DLD1 (cell line): ENCODE measurements around the gene PERCC1.

Experiments used
- in situ Hi-C: cut with HindIII; loops from 2 replicates; pipeline ENCODE4 v1.10.0; 2017; ENCODE audit warnings: low sequenced_read_pairs

Gene PERCC1

DNA sequence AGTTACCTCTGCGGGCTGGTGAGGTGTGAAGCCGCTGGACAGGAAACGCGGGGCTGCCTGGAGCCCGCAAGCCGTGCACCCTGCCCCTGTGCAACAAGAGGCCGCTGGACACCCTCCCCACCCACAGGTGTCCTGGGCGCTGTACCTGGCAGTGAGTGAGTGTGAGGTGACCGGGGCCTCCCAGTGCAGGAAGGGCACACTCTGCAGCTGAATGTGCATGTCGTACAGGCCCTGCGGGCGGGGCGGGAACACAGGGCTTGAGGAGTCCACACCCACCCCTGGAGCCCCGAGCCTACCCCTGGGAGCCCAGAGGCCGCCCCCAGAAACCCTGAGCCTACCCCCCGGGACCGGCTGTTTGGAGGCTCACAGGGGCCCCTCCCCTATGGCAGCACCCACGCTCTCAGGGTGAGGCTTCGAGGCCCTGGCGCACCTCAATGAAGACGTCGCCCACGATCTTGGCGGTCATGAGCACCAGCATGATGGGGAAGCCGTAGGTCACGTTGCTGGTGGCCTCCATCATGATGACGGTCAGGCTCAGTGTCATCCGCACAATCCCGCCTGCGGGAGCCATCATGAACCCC, 17.7 kb downstream of the PERCC1 start:
- in situ Hi-C loops: no loop called here

DNA sequence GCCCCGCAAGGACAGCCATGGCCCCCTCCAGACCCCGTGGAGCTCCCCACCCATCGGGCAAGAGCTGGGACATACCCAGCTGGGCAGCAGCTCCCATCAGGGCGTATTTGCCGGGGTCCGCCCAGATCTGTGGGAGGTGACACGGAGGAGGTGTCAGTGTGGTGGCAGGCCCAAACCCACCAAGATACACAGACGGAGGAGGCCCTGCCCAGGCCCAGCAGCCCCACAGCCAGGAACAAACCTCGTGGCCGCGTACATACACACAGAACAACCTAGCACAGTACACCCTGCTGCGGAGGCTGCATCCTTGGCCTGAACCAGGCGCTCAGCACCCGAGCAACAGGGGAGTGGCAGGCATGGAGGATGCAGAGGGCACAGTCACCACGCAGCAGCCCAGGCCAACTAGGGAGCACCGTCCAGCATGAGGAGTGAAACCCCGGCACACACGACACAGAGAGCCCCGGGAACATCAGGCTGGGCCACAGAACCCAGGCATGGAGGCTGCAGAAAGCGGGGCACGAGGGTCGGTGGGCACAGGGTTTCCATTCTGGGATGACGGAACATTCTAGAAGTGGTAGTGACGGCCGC, 18.4 kb downstream of the PERCC1 start:
- in situ Hi-C loops: no loop called here

DNA sequence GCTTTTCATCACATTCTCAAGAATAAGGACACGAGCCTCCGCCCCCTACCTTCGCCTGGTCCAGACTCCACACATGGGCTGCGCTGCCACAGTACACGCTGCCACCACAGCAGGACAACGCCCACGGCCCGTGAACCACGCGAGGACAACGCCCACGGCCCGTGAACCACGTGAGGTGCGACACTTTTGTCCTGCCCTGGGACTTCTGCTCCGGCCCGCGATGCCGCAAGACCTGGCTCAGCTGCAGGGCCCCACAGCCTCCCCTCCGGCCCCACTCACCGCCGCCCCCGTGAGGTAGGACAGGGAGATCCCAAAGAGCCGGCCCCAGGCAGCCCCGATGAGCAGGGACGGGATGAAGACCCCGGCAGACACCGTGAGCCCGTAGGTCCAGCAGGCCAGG, 19.3 kb downstream of the PERCC1 start:
- in situ Hi-C loops: no loop called here

DNA sequence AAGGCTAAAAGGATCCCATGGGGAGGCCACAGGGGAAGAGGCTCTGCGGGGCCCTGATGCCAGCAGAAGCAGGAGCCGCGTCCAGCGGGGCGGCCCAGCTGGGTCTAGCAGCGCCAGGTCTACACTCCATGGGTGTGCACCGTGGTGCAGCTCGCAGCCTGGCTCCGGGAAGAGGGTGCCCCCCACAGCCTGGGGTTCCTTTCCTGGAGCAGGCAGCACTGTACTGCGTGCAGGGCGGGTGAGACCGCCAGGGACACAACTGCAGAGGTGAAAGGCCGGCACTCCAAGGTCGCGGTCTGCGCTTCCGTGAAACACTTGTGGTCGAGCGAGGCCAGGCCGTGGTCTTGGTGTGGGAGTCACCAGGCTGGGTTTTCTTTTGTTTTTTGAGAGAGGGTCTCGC, 20.0 kb downstream of the PERCC1 start:
- in situ Hi-C loops: no loop called here

DNA sequence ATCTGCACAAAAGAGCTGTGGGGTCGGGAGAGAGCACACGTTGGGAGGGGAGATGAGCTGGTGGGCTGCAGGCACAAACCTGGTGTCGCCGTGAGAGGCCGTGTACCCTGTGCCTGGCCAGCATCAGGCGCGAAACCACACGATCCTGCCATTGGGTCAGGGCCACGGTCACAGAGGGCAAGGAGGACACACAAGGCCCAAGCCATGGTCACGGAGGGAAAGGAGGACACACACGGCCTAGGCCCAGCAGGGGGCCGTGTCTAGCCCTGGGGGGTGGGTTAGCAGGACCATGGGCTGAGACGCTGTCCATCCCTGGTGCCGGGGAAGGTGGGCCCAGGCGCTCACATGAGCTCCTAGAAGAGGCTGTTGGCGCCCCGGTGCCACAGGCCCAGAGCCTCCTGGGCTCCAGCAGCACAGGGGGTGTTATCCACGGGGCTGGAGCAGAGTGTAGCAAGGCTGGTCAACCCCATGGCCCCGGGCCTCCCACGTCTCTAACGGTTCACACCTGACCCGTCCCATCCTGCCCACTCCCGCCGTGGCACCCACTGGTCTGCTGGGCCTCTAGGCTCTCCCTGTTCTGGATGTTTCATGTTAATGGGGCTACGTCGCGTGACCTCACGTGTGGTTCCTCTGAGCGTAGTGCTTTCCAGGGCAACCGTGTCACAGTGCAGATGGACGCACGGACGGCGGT, 21.0 kb downstream of the PERCC1 start:
- in situ Hi-C loops: no loop called here

DNA sequence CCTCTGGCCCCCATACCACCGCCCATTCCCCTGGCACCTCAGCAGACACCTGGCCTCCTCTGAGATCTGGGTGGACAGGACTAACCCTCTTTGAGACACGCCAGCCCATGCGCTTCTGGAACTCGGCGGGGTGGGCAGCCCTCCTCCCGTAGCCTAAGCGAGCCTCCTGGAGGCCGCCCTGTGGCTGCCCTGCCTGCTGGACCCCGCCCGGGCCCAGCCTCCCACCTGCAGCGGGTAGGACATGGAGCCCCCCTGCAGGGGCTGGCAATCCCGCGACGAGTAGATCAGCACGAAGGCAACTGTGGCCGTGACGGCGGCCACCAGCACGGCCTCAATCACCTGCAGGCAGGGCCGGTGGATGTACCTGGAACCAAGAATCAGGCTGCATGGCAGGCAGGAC, 21.7 kb downstream of the PERCC1 start:
- in situ Hi-C loops: no loop called here

DNA sequence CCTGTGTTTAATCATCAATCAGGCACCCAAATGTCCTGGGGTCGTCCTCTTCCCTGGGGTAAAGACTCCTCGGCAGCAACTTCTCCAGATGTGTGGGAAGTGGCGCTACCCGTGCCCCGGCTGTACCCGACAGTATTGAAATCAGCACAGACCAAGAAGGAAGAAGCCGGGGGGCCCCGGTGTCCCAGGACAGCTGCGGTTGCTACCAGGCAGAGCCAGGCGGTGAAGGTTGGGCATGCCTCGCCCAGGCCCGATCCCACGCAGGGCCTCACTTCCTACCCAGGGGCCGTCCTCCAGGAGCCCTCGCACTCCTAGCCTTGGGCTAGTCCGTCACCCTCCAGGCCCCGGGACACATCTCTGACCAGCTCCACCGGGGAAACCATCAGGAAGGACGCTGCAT, 22.4 kb downstream of the PERCC1 start:
- in situ Hi-C loops: no loop called here

DNA sequence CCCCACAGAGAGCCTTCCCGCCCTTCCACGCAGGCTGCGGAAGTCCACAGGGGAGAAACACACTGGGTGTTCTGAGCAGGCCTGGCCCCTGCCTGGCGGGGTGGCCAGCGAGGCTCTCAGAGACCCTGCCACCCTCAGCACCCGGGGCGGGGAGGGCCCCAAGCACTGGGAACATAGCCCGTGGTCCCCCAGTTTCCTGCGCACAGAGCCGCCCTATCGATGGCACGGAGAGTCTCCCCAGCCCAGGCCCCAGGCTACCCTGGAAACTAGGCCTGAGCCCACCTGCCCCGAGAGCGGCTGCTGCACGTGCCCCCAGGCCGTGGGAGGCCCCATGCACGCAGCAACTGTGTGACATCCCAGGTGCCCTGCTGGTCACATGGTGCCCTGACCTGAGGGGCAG, 23.7 kb downstream of the PERCC1 start:
- in situ Hi-C loops: no loop called here

DNA sequence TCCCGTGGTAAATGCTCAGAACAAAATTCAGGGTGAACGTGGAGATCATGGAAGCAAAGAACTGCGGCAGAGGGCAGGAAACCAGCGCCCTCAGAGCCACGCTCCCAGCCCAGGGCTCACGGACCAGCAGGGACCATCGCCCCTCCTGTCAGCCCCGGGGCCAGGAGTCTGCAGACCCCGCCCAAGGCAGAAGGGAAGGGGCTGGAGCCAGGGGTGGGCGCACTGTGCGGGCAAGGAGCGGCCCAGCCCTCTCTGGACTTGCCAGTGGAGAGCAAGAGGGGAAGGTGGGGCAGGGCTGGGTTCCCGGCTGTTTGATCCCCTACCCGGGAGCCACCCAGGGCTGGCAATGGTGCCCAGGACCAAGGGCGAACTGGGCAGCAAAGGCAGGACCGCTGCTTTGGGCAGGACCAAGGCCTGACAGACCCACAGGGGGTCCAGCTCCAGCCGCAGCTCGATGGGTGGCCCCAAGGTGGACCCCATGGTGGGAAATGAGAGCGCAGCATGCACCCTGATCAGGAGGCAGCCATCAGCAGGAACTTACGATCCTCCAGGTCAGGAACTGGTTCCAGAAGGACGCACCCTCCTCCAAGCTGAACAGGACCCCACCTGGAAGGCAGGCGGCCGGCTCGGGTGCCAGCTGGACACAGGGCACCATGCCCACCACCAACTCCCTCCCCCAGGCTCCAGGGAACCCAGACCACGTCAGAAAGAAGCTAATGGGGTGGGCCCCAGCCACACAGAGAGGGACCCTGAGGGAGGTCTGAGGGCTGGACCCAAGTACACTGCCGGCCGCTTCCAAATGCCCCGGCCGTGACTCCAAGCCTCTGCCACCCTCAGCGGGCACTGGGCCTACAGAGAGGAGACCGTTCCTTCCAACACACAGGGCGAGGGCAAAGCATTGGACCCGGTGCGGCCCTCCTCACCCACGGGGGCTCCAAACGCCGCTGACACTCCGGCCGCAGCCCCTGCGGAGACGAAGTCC, 24.6 kb downstream of the PERCC1 start:
- in situ Hi-C loops: no loop called here

DNA sequence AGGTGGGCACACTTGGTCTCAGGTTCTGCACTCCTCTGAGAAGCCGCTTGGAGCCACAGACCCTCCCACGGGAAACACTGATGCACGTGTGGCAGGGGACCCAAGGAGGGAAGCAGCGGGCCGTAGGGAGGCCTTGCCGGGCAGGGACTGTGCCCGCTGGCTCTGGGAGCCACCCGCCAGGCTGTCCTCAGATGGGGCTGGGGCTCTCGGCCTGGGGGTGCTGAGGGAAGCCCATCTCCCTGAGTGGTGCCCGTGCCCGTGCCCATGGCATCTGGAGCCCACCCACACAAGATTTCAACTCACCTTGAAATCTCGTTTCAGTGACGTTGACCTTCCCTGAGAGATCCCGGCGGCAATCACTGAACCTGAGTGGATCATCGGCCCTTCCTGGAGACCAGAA, 26.1 kb downstream of the PERCC1 start:
- in situ Hi-C loops: no loop called here

DNA sequence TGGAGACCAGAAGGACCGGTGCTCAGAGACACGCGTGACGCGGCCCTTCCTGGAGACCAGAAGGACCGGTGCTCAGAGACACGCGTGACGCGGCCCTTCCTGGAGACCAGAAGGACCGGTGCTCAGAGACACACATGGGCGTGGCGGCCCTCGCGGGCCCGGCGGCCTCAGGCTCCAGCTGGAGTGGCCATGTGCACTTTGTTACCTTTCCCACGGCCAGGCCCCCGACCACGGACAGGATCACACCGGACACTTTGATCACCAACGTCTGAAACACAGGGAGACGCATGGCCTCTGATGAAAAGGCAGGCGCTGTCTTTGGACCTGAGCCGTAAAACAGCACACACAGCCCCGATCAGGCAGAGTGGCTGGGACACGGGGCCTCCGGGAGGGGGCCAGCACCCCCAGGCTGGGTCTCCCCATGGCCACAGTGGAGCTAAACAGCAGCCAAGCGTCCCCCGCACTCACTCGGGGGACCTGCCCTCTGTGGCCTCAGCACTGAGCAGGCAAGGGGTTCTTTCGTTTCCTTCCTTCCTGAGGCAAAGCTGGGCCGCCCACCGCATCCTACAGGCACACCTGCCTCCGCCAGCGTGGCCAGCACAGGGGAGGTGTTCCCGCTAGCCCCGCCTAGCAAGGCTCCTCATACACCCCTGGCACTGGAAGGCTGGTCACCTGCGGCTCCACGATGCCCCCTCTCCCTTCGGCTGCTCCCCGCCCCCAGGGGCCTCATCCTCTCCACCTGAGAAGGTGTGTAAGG, 26.8 kb downstream of the PERCC1 start:
- in situ Hi-C loops: no loop called here

DNA sequence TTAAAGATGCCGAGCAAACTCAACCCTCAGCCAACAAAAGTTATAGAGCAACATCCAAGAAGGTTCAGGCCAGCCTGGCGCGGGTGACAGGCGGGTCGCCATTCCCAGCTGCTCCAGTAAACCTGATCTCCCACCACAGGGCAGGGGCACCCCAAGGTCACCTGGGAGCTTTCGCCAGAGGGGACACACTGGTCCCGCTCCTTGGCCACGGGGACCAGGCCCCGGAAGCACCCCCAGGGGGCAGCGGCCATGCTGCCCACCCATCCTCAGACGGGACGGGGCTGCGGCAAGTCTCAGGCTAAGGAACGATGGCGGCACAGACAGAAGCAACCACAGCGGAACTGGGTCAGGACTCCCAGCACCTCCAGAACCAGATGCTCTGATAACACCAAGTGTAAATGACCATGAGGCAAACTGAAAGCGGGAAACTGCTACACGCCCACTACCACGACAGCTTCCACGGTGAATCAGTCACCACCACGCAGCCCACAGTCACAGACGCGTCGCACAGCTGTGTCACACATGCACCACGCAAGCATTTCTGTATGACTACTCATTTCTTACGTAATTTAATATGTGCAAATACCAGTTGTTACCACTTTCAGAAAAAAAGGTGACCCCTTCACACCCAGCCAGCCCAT, 27.6 kb downstream of the PERCC1 start:
- in situ Hi-C loops: no loop called here

DNA sequence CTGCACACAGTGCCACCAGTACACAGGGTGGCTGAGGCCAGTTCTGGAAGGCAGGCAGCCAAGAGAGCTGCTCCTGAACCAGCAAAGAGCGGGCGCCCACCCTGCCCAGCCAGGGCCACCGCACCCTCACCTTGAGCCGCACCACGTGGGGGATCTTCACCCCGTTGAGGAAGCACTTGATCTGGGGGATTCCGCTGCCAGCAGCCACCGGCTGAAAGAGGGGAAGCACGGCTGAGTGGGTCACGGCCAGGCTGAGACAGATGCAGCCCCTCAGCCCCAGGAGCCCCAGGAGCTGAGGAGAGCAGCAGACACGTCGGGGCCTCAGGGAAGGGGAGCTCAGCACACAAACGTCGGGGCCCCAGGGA, 28.1 kb downstream of the PERCC1 start:
- in situ Hi-C loops: no loop called here

DNA sequence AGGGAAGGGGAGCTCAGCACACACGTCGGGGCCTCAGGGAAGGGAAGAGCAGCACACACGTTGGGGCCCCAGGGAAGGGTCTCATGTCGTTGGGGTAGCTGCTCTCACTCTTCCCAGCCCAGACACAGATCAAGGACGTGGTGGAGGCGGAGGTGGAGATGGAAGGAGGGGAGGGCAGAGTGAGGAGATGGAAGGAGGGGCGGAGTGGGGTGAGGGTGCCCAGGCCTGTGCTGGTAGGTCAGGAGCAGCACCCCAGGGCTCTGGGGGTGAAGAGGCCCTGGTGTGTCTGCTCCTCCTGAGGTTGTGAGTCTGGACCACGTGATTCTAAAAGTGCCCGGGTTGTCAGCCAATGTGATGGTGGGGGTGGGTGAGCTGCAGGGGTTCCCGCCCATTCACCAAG, 29.1 kb downstream of the PERCC1 start:
- in situ Hi-C loops: no loop called here

DNA sequence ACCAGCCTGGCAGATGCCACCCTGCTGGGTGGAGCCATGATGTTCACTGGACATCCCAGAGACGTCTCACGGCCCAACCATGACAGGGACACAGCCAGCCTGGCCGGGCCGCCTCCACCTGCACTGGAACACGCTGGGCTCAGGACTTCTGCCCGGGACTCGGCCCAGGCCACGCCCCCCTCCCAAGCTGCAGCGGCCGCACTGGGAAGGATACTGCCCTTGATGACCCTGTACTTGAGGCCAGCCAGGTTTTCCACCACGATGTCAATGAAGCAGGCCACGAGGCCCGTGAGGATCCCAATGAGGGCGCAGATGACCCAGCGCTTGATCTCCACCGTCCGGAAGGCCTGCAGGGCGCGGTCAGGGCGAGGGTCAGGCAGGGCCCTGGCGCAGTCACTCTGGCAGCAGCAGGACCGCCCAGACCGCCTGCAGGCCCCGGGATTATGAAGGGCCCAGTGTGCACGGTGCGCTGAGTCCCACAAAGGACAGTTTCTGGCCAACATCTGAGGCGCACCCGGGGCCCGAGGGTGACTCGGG, 29.8 kb downstream of the PERCC1 start:
- in situ Hi-C loops: no loop called here

DNA sequence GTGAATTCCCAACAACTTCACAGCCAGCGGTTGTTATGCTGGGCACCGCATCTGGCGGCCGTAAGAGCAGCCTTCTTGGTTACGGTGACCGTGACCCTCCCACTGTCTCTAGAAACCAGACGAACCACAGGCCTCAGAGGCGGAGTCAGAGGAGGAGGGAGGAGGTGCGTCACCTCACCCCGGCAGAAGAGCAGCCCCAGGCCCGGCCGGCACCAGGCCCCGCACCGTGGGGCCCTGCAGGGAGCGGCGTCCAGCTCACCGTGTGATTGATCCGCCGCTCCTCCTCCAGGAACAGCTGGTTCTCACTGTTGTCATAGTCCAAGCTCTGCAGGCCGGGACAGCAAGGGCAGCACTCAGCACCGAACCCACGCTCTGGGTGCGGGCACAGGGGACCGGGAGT, 30.3 kb downstream of the PERCC1 start:
- in situ Hi-C loops: no loop called here

DNA sequence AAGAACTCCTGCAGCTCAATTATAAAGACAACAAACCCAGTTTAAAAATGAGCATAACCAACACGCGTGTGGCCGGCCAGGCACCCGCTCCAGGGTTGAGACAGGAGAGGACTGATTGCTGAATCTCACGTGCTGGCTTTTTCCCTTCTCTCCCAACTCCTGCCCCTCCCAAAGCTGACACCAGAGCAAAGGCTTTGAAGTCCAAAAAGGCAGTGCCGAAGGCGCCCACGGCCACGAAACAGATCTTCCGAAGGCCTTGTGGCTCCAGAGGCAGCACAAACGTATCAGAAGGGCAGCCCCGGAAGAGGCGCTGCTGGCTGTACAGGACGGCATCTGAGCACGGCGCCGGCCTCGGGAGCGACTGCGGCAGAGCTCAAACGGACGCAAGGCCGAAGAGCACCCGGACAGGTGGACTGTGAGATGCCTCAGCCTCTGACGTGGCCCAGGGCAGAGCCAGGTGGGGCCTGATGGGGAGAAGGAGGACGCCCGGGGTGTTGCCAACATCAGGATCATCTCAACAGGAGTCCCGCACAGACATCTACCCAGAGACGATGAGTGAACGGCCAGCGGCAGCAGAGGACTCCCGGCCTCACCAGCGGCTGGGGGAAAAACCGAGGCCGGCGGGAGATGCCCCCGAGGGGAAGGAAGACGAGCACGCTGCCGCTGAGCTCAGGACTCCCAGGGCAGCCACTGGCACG, 33.5 kb downstream of the PERCC1 start:
- in situ Hi-C loops: no loop called here

DNA sequence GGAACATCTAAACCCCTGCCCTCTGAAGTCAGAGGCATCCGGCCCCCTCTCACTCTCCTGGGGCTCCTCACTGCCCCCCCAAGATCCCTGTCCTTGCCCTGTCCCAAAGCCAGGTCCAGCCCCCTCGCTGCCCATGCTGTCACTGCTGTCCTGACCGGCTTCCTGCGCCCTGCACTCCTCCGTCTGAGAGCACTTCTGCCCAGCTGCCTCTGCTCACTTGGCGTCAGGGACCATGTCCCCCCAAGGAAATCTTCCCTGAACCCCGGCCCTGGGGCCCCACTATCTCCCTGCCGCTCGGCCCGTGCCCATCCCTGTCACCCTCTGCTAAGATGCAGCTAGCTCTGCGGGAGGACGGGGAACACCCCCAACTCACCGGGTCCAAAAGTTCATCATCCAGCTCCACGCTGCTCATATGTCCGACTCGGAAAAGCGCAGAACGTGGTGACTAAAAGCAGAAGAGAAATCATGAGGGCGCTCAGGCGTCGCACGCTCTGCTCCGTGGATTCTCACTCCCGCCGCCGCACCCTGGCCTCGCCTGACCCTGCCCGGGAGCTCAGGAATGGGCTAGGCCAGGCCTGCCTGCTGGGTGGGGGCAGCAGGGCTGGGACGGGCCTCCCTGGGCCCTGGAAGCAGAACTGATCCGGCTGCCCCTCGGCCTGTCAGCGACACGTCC, 34.2 kb downstream of the PERCC1 start:
- in situ Hi-C loops: no loop called here

DNA sequence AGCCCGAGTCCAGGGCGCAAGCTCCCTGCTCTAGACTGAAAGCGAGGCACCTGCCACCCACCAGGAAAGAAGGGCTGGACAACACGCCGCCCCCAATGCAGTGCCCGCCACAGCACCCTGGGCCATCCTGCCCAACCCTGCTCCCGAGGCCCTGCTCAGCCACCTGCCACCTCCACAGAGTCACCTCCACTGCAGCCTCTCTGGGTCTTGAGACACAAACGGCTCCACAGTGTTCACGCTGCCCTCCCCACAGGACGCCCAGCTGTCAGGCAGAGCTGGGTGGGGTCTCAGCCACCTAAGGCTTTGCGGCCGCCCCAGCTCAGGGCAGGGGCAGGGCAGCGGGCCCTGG, 34.7 kb downstream of the PERCC1 start:
- in situ Hi-C loops: no loop called here
